NCI-H2029 (cell line): ENCODE measurements around the gene DNAJC5G.

Experiments
- DNase-seq: peaks from one replicate; lab custom pipeline; 2025; lab: John Stamatoyannopoulos, UW

DNAJC5G gene

DNA sequence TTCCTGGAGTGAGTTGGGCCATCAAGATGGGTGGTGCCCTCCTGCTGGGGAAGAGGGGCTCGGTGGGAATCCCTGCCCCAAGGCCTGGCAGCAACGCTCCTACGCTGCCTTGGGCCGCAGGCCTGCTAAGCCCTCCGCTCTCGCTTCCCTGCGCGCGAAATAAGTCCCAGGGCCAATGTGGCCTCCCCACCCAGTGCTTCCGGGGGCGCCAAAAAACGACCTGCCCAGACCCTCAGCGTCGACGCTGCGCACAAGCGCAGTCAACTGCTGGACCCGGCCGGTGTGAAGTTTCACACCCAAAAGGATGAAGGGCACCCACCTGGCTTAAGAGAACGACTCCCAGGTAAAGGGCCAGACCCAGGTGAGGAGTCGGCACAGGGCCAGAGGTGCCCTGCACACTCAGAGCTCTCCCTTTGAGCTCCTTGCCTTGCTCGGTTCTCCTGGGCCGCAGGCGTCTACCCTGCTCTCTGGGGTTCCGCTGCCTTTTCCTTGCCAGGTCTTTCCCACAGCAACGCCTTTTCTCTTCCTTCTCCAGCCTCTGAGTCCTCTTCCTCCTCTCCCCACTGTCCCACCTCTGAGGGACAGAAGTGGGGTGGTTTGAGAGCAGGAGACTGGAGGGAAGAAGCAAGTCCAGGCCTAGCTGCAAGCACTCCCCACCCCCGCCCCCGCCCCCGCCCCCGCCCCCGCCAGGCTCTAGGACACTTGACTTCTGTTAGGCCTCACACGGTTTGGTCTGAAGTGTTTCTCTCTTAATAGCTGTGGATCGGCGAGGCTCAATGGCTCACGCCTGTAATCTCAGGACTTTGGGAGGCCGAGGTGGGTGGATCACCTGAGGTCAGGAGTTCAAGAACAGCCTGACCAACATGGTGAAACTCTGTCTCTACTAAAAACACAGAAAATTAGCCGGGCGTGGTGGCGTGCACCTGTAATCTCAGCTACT is at the start of gene DNAJC5G:
Gene DNAJC5G, plus strand, starts transcription at position 223 of the 940 bp plus-strand sequence. CDS start 1,296 bp downstream, outside the sequence.
- DNase-seq: no peak

- DNase-seq: no peak
Measured at GRCh38 chr2:27225526-27225925, 49.7 kb upstream of the DNAJC5G start.

- DNase-seq: no peak
Measured at GRCh38 chr2:27227501-27227900, 47.7 kb upstream of the DNAJC5G start.

DNA sequence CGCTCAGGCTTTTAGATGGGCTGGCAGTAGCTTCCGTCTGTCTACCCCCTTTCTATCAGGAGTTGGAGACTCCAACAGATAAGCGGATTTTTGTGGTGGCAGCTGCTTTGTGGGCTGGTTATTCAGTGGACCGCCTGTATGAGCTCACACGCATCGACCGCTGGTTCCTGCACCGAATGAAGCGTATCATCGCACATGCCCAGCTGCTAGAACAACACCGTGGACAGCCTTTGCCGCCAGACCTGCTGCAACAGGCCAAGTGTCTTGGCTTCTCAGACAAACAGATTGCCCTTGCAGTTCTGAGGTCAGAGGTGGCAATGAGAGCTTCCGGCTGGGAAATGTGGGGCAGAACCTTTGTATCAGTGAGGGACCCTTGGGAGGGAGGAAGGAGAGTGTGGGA is 43.3 kb upstream of the DNAJC5G start:
- DNase-seq: no peak

DNA sequence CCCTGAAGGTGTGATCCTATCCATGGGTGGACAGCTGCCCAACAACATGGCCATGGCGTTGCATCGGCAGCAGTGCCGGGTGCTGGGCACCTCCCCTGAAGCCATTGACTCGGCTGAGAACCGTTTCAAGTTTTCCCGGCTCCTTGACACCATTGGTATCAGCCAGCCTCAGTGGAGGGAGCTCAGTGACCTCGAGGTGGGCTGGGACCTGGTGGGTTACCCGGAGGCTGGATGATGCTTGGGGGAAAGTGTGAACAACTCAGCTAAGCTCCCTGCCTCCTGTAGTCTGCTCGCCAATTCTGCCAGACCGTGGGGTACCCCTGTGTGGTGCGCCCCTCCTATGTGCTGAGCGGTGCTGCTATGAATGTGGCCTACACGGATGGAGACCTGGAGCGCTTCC is 41.9 kb upstream of the DNAJC5G start:
- no peak for DNase-seq

- DNase-seq: no peak
Measured at GRCh38 chr2:27236136-27236535, 39.1 kb upstream of the DNAJC5G start.

- no peak for DNase-seq
Measured at GRCh38 chr2:27236626-27237025, 38.6 kb upstream of the DNAJC5G start.

- DNase-seq: no peak
Measured at GRCh38 chr2:27237341-27237945, 37.8 kb upstream of the DNAJC5G start.

DNA sequence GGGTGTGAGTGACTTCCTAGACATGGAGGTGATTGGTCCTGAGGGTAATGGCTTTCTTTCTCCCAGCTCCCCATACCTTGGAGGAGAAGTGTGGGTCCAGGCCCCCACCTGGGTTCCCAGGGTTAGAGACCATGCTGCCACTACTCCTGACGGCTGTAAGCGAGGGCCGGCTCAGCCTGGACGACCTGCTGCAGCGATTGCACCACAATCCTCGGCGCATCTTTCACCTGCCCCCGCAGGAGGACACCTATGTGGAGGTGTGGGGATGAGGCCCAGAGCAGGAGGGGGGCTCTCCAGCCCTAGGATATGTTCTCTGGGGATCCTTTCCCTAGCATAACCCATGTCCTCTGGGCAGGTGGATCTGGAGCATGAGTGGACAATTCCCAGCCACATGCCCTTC is 36.3 kb upstream of the DNAJC5G start:
- DNase-seq: no peak

DNA sequence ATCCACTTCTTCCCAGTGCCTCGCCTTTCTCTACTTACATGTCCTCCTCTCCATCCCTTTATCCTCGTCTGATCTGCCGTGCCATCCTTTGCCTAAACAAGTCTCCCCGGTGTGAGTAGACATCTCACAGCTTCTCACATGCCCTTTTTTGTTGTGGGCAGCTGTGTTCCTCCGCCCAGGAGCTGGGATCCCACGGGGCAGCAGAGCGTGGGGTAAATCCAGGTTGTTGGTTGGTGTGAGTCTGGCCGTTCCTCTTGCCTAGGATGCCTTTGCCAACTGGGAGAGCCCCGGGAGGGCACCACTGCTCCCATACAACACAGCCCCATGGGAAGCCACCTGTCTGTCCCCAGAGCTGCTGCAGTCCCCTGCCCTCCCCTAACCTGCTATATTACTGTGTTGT is 34.8 kb upstream of the DNAJC5G start:
- DNase-seq: no peak

DNA sequence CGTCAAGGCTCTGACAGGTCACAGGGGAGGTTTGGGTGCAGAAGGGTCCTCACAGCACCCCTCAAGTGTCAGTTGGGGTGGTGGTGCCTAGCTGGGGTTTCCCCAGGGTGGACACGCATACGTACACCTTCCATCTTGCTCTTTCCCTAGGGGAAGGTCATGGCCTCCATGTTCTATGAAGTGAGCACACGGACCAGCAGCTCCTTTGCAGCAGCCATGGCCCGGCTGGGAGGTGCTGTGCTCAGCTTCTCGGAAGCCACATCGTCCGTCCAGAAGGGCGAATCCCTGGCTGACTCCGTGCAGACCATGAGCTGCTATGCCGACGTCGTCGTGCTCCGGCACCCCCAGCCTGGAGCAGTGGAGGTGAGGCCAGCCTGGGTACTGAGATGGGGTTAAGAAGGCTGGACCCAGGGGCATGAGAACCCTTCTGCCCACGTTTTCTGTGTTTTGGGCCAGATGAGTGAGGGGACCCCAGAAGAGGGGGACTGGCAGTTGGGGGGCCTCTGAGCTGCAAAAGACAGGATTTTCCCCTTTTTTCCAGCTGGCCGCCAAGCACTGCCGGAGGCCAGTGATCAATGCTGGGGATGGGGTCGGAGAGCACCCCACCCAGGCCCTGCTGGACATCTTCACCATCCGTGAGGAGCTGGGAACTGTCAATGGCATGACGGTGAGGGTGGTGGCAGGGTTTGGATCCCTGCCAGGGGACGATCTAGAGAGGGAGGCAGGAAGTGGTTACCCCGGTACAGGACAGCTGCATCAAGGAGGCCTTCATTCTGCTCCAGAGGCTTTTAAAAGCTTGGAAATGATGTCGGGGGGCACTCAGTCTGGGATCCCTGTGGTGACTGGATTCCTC is 33.2 kb upstream of the DNAJC5G start:
- DNase-seq: no peak

DNA sequence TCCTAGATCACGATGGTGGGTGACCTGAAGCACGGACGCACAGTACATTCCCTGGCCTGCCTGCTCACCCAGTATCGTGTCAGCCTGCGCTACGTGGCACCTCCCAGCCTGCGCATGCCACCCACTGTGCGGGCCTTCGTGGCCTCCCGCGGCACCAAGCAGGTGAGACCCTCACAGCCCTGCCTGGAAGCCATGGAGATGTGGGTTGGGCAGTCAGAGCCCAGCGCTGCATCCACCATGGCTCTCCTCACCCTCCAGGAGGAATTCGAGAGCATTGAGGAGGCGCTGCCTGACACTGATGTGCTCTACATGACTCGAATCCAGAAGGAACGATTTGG is 32.6 kb upstream of the DNAJC5G start:
- DNase-seq: no peak

- DNase-seq: no peak
Measured at GRCh38 chr2:27243391-27244130, 31.7 kb upstream of the DNAJC5G start.

DNA sequence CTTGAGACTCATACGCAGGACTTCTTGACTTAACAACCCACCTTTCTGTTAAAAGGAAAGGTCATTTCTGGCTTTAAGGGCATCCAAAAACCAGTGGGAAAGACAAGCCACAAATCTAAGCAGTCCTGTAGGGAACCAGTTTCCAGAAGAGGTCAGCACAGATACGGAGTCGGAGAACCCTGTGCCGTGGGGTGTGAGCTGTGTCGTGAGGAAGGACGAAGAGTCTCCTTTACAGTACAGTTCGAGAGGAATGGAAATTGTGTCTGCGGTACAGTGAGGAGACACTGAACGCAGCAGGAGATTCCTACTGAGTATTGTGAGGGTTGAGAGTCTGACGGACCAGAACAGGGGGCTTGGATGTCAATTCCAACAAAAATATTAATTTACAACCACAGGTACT is 30.1 kb upstream of the DNAJC5G start:
- DNase-seq: no peak

DNA sequence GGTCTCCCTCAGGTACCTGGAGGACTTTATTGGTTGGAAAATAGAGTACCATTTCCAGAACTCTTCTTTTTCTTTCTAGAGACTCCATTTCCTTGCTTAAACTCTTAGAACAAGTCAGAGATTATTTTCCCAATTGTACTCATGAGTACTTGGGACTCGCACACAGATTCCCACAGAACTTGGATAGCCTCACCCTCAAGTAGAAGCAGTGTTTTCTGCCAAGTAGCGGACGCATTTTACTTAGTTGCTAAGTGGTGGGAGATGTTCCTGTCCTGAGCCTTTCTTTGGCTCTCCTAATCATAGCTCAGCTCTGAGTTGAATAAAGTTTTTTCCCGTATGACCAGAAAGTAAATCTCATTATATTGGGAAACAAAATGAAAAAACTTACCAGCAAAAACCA is 29.6 kb upstream of the DNAJC5G start:
- DNase-seq: no peak

DNA sequence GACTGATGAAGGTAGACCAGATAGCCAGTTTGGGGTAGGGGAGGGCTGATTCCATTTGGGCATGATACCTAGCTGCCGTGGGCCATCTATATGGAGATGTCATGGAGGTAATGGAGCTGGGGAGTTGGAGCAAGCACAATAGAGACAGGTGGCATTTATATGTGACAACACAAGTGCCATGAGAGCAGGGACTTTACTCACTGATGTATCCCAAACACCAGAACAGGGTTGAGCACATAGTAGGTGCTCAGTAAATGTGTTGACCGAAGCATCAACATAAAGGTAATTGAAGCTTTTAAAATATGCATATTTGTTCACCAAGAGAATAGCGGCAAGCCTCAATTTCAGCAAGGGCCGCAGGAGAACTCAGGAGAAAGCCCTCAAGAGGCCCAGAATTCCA is 27.3 kb upstream of the DNAJC5G start:
- DNase-seq: no peak

GRCh38 chr2:27249159-27249890 is 25.9 kb upstream of the DNAJC5G start:
- no peak for DNase-seq

DNA sequence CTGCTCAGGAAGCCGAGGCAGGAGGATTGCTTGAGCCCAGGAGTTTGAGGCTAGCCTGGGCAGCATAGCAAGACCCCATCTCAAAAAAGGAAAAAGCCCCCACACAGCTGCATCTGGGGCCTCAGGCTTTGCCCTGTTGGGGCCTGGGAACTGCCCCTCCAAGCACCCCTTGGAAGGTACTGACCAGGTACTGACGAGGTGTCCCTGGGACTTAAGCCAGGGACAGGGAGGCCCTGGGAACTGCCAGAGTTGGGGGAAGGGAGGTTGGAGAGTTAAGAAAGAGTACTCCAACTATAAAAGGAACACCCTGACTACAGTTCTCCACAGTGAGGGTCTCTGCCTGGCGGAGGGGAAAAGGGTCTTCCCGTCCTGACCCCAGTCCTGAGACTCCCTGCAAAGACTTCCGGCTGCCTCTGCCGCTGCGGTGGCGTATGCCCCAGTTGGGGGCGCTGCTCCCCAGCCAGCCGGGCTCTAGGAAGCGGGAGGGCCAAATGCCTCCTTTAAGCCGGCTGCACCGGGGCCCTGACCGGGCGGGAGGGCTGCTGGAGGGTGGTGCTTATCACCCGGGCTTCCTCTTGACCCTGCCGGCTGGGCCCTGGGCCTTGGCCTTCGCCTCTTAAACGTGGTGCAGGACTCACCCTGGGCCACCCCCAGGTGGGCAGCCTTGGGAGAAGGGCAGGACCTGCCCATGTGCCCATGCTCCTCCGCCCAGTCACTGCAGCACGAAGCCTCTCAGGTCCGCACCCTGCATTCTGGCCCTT is 25.2 kb upstream of the DNAJC5G start:
- DNase-seq: no peak

GRCh38 chr2:27250652-27251379 is 24.4 kb upstream of the DNAJC5G start:
- no peak for DNase-seq

DNA sequence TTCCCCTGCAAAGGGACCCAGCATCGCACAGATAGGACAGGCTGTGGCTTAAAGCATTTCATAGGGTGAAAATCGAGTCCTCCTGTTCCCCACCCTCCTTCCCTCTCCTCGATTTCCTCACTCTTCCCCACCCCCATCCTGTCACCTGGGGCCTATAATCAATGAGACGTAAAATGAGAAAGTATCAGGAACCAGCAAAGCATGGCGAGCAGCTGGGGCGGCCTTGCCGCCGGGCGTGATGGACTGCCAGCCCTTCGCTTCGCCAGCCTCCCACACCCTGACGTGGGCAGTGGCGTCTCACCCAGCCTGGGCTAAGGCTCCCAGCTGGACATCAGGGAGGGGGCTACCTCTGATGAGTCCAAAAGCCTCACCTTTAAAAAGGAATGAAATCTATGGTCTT is 23.5 kb upstream of the DNAJC5G start:
- no peak for DNase-seq
